H1 (cell line): Measurements from ENCODE around the gene ERMARD. TPM values are rescaled to one million over a fixed set of nuclear protein-coding genes. Genes with fewer than 3 reads are reported as not detected.

ENCODE experiments used
- EZH2 ChIP-seq: fragments of 200-600 bp; sonication (generic); IDR thresholded peaks from 2 replicates; pipeline ENCODE4 v1.7.1; 2012; ENCODE audit warnings: low read depth, mild to moderate bottlenecking, moderate library complexity, low read length, inconsistent platforms; ENCODE audit not compliant: severe bottlenecking
- GTF2F1 ChIP-seq: IDR thresholded peaks from 2 replicates; pipeline ENCODE4 v1.6.1; 2012; ENCODE audit warnings: low read depth, low read length, improper control_type of control experiment, borderline replicate concordance
- polyA plus RNA-seq, 7 experiments: library from polyadenylated mRNA; depleted of rRNA in 3 of 7; stranded (reverse) in 5 of 7; unstranded in 2 of 7; fragments of >200 nt in 5 of 7; fragments of 200-250 nt in 2 of 7; gene quantifications; 1 replicate in 5 of 7; 2 replicates in 1 of 7; 4 replicates in 1 of 7; pipeline versions ENCODE4 v1.2.1 to v1.2.3, GENCODE V29; 2011 to 2013; ENCODE audit warnings: missing spikeins in 2 of 7, mixed read lengths in 2 of 7
- total RNA-seq: library from RNA; stranded (reverse); fragmentation: NEBNext Ultra II Directional; extraction: Animal tissue kit (Norgen Biotek cat#: 25700); gene quantifications from 2 replicates; pipeline ENCODE4 v1.2.1, GENCODE V29; 2021

ERMARD gene
- total and polyA plus RNA-seq, 2 of the 8 experiments (the other 6 are each of a cell fraction or from before 2014, with no cell fraction given): 12.2 to 25.6 TPM

DNA sequence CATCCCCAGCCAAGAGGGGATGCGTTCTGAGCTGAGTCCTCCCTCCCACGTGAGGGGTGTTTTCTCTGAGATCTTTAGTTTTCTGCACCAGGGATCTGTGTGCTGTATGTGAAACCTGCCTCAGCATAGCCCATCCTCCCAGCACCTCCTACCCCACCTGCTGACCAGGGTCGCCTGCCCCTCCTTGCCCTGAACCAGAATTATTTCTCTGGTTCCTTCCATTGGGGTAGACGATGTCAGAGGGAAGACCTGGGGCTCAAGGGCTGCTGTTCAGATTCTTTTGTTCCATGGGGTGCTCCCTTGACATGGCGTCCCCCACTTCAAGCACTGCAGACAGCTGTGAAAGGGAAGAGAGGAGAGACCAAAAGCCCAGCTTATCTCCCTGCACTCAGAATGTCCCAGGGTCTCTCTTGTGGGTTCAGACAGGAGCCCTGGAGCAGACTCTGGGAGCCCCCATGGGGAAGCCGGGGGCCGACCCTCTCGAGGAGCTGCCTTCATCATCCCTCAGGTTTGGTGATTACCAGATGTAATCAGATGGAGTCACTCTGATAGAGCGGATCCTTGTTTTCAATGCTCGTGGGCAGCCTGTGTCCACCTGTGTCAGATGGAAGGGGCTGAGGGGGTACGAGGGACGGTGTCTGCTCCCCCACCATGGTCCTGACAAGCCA lies 74.3 kb downstream of the ERMARD start (continued):
- TF ChIP-seq EZH2 (no peak), GTF2F1 (no peak)
